Lower leg skin (tissue), 3 donors: Measurements from ENCODE around the gene PSMC1.
"Not testable (repeated sequence)": the region's sequence is repeated elsewhere in the genome, so short reads cannot be mapped to it uniquely, and the experiment has no call there.

Experiments used
- POLR2A ChIP-seq, 2 donors: fragments of 450-650 bp; IDR thresholded peaks; one replicate each; pipeline ENCODE4 v1.6.1; 2016 to 2017; ENCODE audit warnings: antibody characterized with exemption in 2 of 2, mild to moderate bottlenecking in 1 of 2, moderate library complexity in 1 of 2
- TF ChIP-seq, protein P1 (sequence below), 3 donors: fragments of 450-650 bp; IDR thresholded peaks; one replicate each; pipeline ENCODE4 v1.5.1; 2016; ENCODE audit warnings: antibody characterized with exemption in 3 of 3, mild to moderate bottlenecking in 3 of 3, moderate library complexity in 2 of 3

- TF ChIP-seq, protein P1, sequence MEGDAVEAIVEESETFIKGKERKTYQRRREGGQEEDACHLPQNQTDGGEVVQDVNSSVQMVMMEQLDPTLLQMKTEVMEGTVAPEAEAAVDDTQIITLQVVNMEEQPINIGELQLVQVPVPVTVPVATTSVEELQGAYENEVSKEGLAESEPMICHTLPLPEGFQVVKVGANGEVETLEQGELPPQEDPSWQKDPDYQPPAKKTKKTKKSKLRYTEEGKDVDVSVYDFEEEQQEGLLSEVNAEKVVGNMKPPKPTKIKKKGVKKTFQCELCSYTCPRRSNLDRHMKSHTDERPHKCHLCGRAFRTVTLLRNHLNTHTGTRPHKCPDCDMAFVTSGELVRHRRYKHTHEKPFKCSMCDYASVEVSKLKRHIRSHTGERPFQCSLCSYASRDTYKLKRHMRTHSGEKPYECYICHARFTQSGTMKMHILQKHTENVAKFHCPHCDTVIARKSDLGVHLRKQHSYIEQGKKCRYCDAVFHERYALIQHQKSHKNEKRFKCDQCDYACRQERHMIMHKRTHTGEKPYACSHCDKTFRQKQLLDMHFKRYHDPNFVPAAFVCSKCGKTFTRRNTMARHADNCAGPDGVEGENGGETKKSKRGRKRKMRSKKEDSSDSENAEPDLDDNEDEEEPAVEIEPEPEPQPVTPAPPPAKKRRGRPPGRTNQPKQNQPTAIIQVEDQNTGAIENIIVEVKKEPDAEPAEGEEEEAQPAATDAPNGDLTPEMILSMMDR (IDR thresholded peaks at IDR 0.05), result not testable (repeated sequence)
- not testable (repeated sequence) for TF ChIP-seq POLR2A (IDR thresholded peaks at IDR 0.05)
These were observed 8.9 kb upstream of the PSMC1 start for GRCh38 chr14:90247441-90247840.
